SK-N-SH (cell line): Measurements from ENCODE around the gene TAS2R41. TPM values are rescaled to one million over a fixed set of nuclear protein-coding genes. Genes with fewer than 3 reads are reported as not detected.

Source experiments
- CTCF ChIA-PET: fragments of 300-600, 350-600 bp; formaldehyde crosslinking; extraction: SDS; loops from one replicate; lab custom pipeline; 2021; lab: Yijun Ruan, JAX
- POLR2A ChIA-PET: fragments of 350-600 bp; sonication (Branson Sonifier 250); formaldehyde crosslinking; extraction: SDS; loops from one replicate; lab custom pipeline; 2020; ENCODE audit warnings: antibody characterized with exemption, inconsistent platforms; lab: Yijun Ruan, JAX
- DNase-seq: peaks from one replicate; pipeline ENCODE4 v3.0.0; 2012
- H2AFZ ChIP-seq: fragments of 200-600 bp; sonication (generic); 2 replicates; pipeline ENCODE4 v1.8.1; 2016; ENCODE audit warnings: antibody characterized with exemption, mild to moderate bottlenecking, low read depth
- H3F3A ChIP-seq: fragments of 200-600 bp; sonication (generic); replicated peaks from 2 replicates; pipeline ENCODE3; 2016; ENCODE audit warnings: antibody characterized with exemption, mild to moderate bottlenecking; ENCODE audit not compliant: insufficient read depth
- H3K27ac ChIP-seq, 2 experiments: fragments of 200-500 bp in 1 of 2; fragments of 200-600 bp in 1 of 2; sonication (Bioruptor generic) in 1 of 2; sonication (generic), shearing (Covaris generic) in 1 of 2; 2 replicates each; pipeline versions ENCODE4 v1.5.1 to v1.6.1; 2014 to 2016; ENCODE audit warnings: low read depth in 2 of 2, inconsistent platforms in 1 of 2, low read length in 1 of 2, mild to moderate bottlenecking in 1 of 2, mixed read lengths in 1 of 2
- H3K27me3 ChIP-seq: fragments of 200-600 bp; sonication (generic), shearing (Covaris generic); 2 replicates; pipeline ENCODE4 v1.6.1; 2016; ENCODE audit warnings: mixed run types; ENCODE audit not compliant: insufficient read depth
- H3K36me3 ChIP-seq, 2 experiments: fragments of 200-500 bp in 1 of 2; fragments of 200-600 bp in 1 of 2; sonication (Bioruptor generic) in 1 of 2; sonication (generic) in 1 of 2; replicated peaks in 1 of 2; 2 replicates each; pipeline versions ENCODE3 to v1.5.1; 2014 to 2016; ENCODE audit warnings: low read length in 1 of 2, mild to moderate bottlenecking in 1 of 2; ENCODE audit not compliant: insufficient read depth in 2 of 2, control insufficient read depth in 1 of 2
- H3K4me1 ChIP-seq, 2 experiments: fragments of 200-500 bp in 1 of 2; fragments of 200-600 bp in 1 of 2; sonication (Bioruptor generic) in 1 of 2; sonication (generic), shearing (Covaris generic) in 1 of 2; 2 replicates each; pipeline versions ENCODE4 v1.5.1 to v1.6.1; 2014 to 2016; ENCODE audit warnings: low read depth in 1 of 2, low read length in 1 of 2, mixed run types in 1 of 2; ENCODE audit not compliant: insufficient read depth in 2 of 2, control insufficient read depth in 1 of 2
- H3K4me2 ChIP-seq: fragments of 200-600 bp; sonication (generic), shearing (Covaris generic); 2 replicates; pipeline ENCODE4 v1.6.1; 2017; ENCODE audit warnings: mixed run types
- H3K4me3 ChIP-seq, 2 experiments: fragments of 200-500 bp in 1 of 2; fragments of 200-600 bp in 1 of 2; sonication (Bioruptor generic) in 1 of 2; sonication (generic), shearing (Covaris generic) in 1 of 2; 2 replicates each; pipeline versions ENCODE4 v1.5.1 to v1.8.1; 2014 to 2016; ENCODE audit warnings: low read depth in 2 of 2, inconsistent platforms in 1 of 2, low read length in 1 of 2, mild to moderate bottlenecking in 1 of 2, mixed read lengths in 1 of 2, moderate library complexity in 1 of 2
- H3K79me2 ChIP-seq: fragments of 200-600 bp; sonication (generic); 2 replicates; pipeline ENCODE4 v1.8.1; 2017; ENCODE audit warnings: mild to moderate bottlenecking; ENCODE audit not compliant: insufficient read depth
- H3K9ac ChIP-seq: fragments of 200-600 bp; sonication (generic); 2 replicates; pipeline ENCODE4 v1.6.1; 2017; ENCODE audit warnings: mixed run types
- H3K9me2 ChIP-seq: fragments of 200-600 bp; sonication (generic); 2 replicates; pipeline ENCODE4 v1.6.1; 2017; ENCODE audit warnings: mixed run types
- H3K9me3 ChIP-seq: fragments of 200-600 bp; sonication (generic); 2 replicates; pipeline ENCODE4 v1.6.1; 2017; ENCODE audit warnings: mixed run types, mild to moderate bottlenecking, moderate library complexity
- H4K20me1 ChIP-seq: fragments of 200-600 bp; sonication (generic); 2 replicates; pipeline ENCODE4 v1.6.1; 2017; ENCODE audit warnings: mild to moderate bottlenecking, mixed run types; ENCODE audit not compliant: insufficient read depth
- CHD2 ChIP-seq: fragments of 150-350 bp; IDR thresholded peaks from 2 replicates; pipeline ENCODE4 v1.6.1; 2018; ENCODE audit warnings: low read length; ENCODE audit not compliant: partially characterized antibody
- FOSL2 ChIP-seq: IDR thresholded peaks from 2 replicates; pipeline ENCODE4 v1.4.0; 2012; ENCODE audit warnings: low read depth, mild to moderate bottlenecking, moderate library complexity, borderline replicate concordance
- FOXJ3 ChIP-seq: sonication (generic); formaldehyde crosslinking; IDR thresholded peaks from 2 replicates; pipeline ENCODE4 v1.5.1; 2020; ENCODE audit warnings: mild to moderate bottlenecking, missing genetic modification reagents
- GABPA ChIP-seq: IDR thresholded peaks from 2 replicates; pipeline ENCODE4 v1.4.0; 2012; ENCODE audit warnings: low read depth, mild to moderate bottlenecking
- GATA2 ChIP-seq: sonication (generic); formaldehyde crosslinking; IDR thresholded peaks from 2 replicates; pipeline ENCODE4 v1.5.0; 2020; ENCODE audit warnings: mild to moderate bottlenecking, missing genetic modification reagents
- IRF3 ChIP-seq: fragments of 150-350 bp; IDR thresholded peaks from 2 replicates; pipeline ENCODE4 v1.6.1; 2016; ENCODE audit warnings: mild to moderate bottlenecking, low read depth, low read length
- JUND ChIP-seq: IDR thresholded peaks from 2 replicates; pipeline ENCODE4 v1.4.0; 2012
- MXI1 ChIP-seq: IDR thresholded peaks from 2 replicates; pipeline ENCODE4 v1.6.1; 2012; ENCODE audit warnings: mild to moderate bottlenecking, low read depth, low read length, improper control_type of control experiment
- NFIC ChIP-seq: IDR thresholded peaks from 2 replicates; pipeline ENCODE4 v1.4.0; 2012; ENCODE audit warnings: borderline replicate concordance
- PBX3 ChIP-seq: IDR thresholded peaks from 2 replicates; pipeline ENCODE4; 2012
- POLR2AphosphoS5 ChIP-seq: IDR thresholded peaks from 2 replicates; pipeline ENCODE4 v1.6.1; 2012; ENCODE audit warnings: low read depth, low read length
- RCOR1 ChIP-seq: fragments of 150-350 bp; IDR thresholded peaks from 2 replicates; pipeline ENCODE4 v1.6.1; 2017; ENCODE audit warnings: antibody characterized with exemption, low read length
- RXRA ChIP-seq: IDR thresholded peaks from 2 replicates; pipeline ENCODE4 v1.4.0; 2012; ENCODE audit warnings: low read depth, mild to moderate bottlenecking, borderline replicate concordance
- SIN3A ChIP-seq: IDR thresholded peaks from 2 replicates; pipeline ENCODE4 v1.6.1; 2012; ENCODE audit warnings: low read depth, mild to moderate bottlenecking, low read length, moderate library complexity, borderline replicate concordance
- TEAD4 ChIP-seq: IDR thresholded peaks from 2 replicates; pipeline ENCODE4 v1.4.0; 2012; ENCODE audit warnings: mild to moderate bottlenecking, borderline replicate concordance; ENCODE audit not compliant: insufficient read depth
- USF2 ChIP-seq: fragments of 150-350 bp; IDR thresholded peaks from 2 replicates; pipeline ENCODE4 v1.6.1; 2017; ENCODE audit warnings: antibody characterized with exemption, low read length, low read depth, borderline replicate concordance
- ZBTB33 ChIP-seq: IDR thresholded peaks from 2 replicates; pipeline ENCODE4 v1.4.0; 2012; ENCODE audit warnings: low read depth, borderline replicate concordance
- WGBS: methylation state at CpG from one replicate; pipeline ENCODE4 v1.1.6; 2017; ENCODE audit warnings: low lambda C conversion rate; 5-methylcytosine and 5-hydroxymethylcytosine counted together
- polyA plus RNA-seq, 3 experiments: library from polyadenylated mRNA; depleted of rRNA; stranded (reverse); fragments of >200 nt; gene quantifications; 2 replicates each; pipeline ENCODE4 v1.2.3, GENCODE V29; 2012
- TF ChIP-seq, protein P1 (sequence below): IDR thresholded peaks from 2 replicates; pipeline ENCODE4 v1.4.0; 2012; ENCODE audit warnings: low read depth, borderline replicate concordance
- TF ChIP-seq, protein P2 (sequence below): IDR thresholded peaks from 2 replicates; pipeline ENCODE4 v1.6.1; 2012; ENCODE audit warnings: mild to moderate bottlenecking, low read depth, low read length, moderate library complexity

TAS2R41 gene
- polyA plus RNA-seq, 1 of the 3 experiments (the other 2 are of a cell fraction) = not detected

GRCh38 chr7:143443153-143443552 lies 34.5 kb upstream of the TAS2R41 start, which contains the start of gene TAS2R60:
Gene TAS2R60 (plus strand): TSS chr7:143443453. CDS start chr7:143443453, 0 bp downstream.
- ChIA-PET POLR2A (no interaction called here), CTCF (interaction anchor here (1.0 kb wide), 1 partner anchor 203 kb away, joined by 3 read pairs; no protein-coding TSS in a partner anchor)
- no peak within 1 kb of the TSS for H3K9ac ChIP-seq
- no peak within 1 kb of the TSS for H3K4me3 ChIP-seq
- H3K9me3 ChIP-seq = no peaks in the 10 kb centered on the region
- peaks cover 0 to 6% of the 10 kb centered on the region in 2 experiments; a peak in 1 of 4 replicates for H3K4me1 ChIP-seq
- TF ChIP-seq RXRA (no peak), POLR2AphosphoS5 (no peak), MXI1 (no peak), SIN3A (no peak), TEAD4 (no peak), ZBTB33 (no peak), NFIC (no peak), FOXJ3 (CRISPR knock-in tag) (no peak), GATA2 (no peak), GABPA (no peak), PBX3 (no peak), USF2 (no peak), RCOR1 (no peak), JUND (no peak), CHD2 (no peak), IRF3 (no peak), FOSL2 (no peak)
- TF ChIP-seq, protein P1, sequence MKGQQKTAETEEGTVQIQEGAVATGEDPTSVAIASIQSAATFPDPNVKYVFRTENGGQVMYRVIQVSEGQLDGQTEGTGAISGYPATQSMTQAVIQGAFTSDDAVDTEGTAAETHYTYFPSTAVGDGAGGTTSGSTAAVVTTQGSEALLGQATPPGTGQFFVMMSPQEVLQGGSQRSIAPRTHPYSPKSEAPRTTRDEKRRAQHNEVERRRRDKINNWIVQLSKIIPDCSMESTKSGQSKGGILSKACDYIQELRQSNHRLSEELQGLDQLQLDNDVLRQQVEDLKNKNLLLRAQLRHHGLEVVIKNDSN = no peak
- TF ChIP-seq, protein P2, sequence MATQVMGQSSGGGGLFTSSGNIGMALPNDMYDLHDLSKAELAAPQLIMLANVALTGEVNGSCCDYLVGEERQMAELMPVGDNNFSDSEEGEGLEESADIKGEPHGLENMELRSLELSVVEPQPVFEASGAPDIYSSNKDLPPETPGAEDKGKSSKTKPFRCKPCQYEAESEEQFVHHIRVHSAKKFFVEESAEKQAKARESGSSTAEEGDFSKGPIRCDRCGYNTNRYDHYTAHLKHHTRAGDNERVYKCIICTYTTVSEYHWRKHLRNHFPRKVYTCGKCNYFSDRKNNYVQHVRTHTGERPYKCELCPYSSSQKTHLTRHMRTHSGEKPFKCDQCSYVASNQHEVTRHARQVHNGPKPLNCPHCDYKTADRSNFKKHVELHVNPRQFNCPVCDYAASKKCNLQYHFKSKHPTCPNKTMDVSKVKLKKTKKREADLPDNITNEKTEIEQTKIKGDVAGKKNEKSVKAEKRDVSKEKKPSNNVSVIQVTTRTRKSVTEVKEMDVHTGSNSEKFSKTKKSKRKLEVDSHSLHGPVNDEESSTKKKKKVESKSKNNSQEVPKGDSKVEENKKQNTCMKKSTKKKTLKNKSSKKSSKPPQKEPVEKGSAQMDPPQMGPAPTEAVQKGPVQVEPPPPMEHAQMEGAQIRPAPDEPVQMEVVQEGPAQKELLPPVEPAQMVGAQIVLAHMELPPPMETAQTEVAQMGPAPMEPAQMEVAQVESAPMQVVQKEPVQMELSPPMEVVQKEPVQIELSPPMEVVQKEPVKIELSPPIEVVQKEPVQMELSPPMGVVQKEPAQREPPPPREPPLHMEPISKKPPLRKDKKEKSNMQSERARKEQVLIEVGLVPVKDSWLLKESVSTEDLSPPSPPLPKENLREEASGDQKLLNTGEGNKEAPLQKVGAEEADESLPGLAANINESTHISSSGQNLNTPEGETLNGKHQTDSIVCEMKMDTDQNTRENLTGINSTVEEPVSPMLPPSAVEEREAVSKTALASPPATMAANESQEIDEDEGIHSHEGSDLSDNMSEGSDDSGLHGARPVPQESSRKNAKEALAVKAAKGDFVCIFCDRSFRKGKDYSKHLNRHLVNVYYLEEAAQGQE = no peak
- H3K27me3 ChIP-seq = no peaks in the 10 kb centered on the region
- no peak within 1 kb of the TSS for H2AFZ ChIP-seq
- H3K27ac ChIP-seq = no peak within 1 kb of the TSS
- no peaks in the 10 kb centered on the region for H3K79me2 ChIP-seq
- H3K9me2 ChIP-seq = no peaks in the 10 kb centered on the region
- no peaks in the 10 kb centered on the region for H3K36me3 ChIP-seq
- no peaks in the 10 kb centered on the region for H4K20me1 ChIP-seq
- no peaks in the 10 kb centered on the region for H3F3A ChIP-seq
- DNase-seq = no peak
- H3K4me2 ChIP-seq = no peak within 1 kb of the TSS
- whole genome bisulfite sequencing = 54% methylated on average over 4 of the region's 4 CpGs
